NCI-H2107 treated with DMSO at 0.1 percent for 48 hours (cell line): ENCODE results near the gene SUPT5H.

Source experiments
- DNase-seq: peaks from one replicate; lab custom pipeline; 2025; ENCODE audit not compliant: unreplicated experiment; lab: John Stamatoyannopoulos, UW

SUPT5H gene

DNA sequence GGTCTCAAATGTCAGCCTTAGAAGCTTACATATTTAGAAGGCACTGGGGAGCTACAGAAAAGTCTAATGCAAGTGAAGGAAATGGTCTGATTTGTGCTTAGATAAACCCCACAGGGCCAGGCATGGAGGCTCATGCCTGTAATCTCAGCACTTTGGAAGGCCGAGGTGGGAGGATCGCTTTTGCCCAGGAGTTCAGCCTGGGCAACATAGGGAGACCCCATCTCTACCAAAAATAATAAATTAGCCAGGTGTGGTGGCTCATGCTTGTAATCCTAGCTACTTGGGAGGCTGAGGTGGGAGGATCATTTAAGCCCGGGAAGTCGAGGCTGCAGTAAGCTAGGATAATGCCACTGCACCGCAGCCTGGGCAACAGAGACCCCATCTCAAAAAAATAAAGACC lies 50.7 kb downstream of the SUPT5H start:
- DNase-seq = no peak

DNA sequence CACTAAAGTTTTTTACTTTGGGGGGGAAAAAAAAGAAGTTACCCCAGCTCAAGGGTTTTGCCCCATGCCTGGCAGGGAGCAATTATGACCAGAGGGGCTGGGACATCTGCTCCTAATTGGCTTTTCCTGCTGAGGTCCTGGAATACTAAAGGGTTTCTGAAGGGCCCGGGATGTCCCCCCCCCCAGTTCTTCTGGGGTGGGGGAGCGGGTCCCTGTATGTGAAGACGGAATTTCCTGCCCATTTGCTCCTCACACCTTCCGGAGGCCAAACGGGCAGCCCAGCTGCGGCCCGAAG lies 52.3 kb downstream of the SUPT5H start:
- no peak for DNase-seq

DNA sequence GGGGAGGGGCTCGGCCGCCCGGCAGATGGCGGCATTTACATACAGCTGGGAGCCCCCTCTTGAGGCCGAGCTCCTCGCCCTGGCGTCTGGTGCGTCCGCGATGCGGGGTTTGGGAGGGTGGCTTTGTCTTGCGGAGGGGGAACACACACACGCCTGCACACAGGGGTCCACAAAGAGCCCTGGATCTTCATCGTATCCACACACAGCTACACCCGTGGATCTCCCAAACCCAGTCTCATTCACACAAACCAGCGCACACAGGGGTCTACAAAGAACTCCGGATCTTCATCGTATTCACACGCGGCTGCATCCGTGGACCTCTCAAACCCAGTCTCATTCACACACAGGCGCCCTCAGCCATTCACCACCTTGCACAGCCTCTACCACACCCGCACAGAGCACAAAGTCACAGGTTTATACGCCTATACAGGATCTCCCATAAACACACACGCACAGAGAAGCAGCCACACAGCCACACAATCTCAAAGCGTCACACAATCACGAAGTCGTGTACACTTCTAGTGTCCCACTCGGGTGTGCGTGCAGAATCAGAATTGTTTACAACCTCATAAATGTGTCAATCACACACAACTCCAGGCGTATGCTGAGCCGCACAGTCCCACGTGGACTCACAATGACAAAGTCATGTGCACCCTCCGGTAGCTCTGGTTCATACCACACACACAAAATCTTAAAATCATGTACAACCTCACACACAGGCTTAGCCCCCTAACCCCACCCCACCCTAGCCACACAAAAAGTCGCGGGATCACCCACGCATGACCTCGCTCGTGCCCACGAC lies 52.8 kb downstream of the SUPT5H start:
- peak; percentile 82 for DNase-seq

DNA sequence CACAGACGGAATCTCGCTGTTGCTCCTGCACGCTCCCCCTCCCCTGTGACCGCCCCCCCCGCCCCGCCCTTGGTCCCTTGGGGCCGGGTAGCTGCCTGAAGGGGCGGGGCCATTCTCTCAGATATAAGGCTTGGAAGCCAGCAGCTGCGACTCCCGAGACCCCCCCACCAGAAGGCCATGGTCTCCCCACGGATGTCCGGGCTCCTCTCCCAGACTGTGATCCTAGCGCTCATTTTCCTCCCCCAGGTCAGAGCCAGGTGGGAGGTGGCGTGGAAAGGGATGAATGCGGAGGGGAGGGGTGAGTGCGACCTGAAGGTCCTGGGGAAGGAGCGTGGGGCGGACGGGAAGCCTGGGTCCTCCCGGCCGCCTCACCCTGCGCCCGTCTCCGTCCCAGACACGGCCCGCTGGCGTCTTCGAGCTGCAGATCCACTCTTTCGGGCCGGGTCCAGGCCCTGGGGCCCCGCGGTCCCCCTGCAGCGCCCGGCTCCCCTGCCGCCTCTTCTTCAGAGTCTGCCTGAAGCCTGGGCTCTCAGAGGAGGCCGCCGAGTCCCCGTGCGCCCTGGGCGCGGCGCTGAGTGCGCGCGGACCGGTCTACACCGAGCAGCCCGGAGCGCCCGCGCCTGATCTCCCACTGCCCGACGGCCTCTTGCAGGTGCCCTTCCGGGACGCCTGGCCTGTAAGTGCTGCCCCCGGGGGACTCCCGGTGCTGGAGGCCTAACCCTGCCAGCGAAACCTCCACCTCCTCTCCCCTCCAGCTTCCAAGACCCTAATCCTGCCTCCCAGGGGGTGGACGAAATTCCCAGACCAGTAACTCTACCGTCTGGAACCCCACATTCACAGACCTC lies 53.6 kb downstream of the SUPT5H start, which contains the start of gene DLL3:
Gene DLL3 (plus strand): TSS at position 150 of the 845 bp plus-strand sequence. CDS start 28 bp downstream, at position 178.
- peak; percentile 79 for DNase-seq

DNA sequence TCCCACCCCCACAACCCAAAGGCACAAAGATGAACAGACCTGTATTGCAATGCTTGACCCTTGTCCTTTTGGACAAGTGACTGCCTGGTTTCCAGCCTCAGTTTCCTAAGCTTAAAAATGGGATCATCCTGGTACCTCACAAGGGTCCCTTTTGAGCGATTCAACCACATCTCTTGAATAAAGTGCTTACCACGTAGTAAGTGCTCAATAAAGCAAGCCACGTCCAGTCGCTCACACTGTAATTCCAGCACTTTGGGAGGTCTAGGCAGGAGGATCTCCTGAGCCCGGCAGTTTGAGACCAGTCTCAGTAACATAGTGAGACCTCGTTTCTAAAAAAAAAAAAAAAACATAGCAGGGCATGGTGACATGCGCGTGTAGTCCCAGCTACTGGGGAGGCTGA lies 54.5 kb downstream of the SUPT5H start:
- DNase-seq = no peak

DNA sequence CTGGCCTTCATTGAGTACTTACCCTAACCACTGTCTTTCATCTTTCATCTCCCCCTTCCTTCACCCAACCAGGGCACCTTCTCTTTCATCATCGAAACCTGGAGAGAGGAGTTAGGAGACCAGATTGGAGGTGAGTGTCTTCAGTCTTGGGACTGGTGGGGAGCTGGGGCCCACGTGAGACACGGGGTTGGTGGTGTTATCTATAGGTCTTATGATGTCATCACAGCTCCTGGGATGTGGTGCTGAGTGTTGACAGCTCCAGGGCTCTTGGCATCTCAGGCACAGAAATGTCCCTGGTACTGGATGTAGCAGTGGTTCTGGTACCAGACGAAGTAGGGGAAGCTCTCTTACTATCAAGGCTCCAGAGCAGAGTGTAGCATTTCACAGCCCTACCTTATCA lies 55.2 kb downstream of the SUPT5H start:
- no peak for DNase-seq

DNA sequence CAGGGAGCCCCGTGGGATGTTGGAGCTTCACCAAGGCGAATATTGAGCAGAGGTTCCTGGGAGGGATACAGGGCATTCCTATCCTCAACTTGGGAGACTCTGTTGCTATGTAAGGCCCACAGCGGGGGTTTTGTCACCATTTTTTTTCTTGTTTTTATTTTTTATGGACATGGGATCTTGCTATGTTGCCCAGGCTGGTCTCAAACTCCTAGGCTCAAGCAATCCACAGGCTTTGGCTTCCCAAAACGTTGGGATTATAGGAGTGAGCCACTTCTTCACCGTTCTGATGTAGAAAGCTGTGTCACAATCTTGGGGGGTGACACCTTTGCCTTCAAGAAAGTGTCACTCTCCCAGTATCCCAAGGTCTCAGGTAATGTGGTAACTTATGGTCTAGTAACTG lies 56.0 kb downstream of the SUPT5H start:
- DNase-seq = no peak

DNA sequence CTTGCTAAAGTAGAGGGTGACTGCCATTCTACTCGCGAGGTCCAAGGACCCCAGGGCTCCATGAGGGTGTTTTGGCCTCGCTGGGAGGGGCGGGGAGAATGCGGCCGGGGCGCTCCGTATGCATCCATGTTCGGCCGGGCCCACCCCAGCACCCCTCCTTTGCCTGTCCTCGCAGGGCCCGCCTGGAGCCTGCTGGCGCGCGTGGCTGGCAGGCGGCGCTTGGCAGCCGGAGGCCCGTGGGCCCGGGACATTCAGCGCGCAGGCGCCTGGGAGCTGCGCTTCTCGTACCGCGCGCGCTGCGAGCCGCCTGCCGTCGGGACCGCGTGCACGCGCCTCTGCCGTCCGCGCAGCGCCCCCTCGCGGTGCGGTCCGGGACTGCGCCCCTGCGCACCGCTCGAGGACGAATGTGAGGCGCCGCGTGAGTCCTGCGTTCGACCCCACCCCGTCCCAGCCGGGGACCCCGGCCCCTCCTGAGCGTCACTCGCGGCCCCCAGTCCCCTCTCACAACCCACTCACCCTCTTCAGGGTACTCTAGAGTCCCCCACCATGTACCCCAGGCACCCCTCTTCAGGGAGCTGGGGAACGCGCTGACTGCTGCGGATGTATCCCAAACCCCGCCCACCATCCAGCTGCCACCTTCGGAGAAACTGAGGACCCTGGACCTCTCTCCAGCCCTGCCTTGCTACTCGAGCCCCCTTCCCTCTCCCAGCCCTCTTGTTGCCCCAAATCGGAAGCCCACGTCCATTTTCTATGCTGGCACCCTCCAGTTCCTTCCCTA lies 57.4 kb downstream of the SUPT5H start:
- no peak for DNase-seq

DNA sequence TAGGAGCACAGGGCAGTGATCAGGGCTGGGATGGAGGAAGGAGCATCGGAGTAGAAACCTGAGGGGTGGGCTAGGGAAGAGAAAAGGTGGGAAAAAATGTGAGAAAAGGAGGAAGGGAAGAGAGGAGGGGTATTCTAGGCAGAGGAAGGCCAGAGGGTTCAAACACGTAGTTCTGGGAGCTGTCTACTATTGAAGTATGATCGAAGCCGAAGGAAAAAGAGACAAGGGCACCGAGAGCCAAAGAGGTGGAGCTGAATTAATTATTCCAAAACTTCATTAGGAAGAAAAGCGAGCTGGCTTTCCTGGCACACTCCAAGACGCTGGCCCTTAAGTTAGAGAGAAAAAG lies 61.2 kb downstream of the SUPT5H start:
- DNase-seq = no peak

DNA sequence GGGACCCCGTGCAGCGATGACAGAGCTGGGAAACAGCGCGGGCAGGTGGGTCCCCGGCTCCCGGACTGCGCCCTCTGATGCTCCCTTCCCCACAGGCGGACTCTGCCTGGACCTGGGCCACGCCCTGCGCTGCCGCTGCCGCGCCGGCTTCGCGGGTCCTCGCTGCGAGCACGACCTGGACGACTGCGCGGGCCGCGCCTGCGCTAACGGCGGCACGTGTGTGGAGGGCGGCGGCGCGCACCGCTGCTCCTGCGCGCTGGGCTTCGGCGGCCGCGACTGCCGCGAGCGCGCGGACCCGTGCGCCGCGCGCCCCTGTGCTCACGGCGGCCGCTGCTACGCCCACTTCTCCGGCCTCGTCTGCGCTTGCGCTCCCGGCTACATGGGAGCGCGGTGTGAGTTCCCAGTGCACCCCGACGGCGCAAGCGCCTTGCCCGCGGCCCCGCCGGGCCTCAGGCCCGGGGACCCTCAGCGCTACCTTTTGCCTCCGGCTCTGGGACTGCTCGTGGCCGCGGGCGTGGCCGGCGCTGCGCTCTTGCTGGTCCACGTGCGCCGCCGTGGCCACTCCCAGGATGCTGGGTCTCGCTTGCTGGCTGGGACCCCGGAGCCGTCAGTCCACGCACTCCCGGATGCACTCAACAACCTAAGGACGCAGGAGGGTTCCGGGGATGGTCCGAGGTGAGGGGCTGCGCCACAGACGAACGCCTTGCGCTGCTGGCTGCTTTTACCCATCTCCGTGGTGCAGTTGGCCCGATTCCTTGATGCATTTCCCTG lies 61.7 kb downstream of the SUPT5H start:
- DNase-seq = no peak

DNA sequence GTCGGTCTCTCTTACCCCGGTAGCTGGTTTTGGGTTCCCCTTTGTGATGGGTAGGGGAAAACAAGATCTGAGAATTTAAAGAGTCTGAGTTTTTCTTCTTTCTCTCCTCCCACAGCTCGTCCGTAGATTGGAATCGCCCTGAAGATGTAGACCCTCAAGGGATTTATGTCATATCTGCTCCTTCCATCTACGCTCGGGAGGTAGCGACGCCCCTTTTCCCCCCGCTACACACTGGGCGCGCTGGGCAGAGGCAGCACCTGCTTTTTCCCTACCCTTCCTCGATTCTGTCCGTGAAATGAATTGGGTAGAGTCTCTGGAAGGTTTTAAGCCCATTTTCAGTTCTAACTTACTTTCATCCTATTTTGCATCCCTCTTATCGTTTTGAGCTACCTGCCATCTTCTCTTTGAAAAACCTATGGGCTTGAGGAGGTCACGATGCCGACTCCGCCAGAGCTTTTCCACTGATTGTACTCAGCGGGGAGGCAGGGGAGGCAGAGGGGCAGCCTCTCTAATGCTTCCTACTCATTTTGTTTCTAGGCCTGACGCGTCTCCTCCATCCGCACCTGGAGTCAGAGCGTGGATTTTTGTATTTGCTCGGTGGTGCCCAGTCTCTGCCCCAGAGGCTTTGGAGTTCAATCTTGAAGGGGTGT lies 62.5 kb downstream of the SUPT5H start:
- no peak for DNase-seq

DNA sequence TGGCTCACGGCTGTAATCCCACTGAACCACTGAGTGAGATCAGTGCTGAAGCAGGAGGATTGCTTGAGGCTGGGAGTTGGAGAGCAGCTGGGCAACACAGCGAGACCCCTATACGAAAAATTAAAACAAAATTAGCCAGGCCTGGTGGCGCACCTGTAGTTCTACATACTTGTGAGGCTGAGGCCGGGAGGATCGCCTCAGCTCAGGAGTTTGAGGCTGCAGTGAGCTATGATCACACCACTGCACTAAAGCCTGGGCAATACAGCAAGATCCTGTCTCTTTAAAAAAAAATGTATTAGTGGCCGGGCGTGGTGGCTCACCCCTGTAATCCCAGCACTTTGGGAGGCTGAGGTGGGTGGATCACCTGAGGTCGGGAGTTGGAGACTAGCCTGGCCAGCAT lies 63.2 kb downstream of the SUPT5H start:
- DNase-seq = no peak

DNA sequence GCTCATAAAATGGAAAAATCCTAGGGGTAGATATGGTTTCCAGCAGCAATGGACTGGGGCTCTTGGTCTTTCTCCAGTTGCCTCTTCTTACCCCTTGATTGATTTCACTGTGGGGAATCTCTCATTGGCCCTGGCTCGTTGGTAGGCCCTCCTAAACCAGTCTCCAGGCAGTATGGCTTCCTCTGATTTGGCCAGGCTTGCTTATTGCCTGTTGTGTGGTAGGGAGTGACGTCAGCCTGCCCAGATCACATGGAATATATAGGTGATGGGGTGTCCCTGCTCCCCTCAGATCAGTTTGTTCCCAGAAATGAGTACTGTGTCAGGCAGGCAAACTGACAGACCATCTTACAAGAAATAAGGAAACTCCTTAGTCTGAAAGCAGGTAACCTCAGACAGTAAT lies 63.9 kb downstream of the SUPT5H start:
- no peak for DNase-seq

DNA sequence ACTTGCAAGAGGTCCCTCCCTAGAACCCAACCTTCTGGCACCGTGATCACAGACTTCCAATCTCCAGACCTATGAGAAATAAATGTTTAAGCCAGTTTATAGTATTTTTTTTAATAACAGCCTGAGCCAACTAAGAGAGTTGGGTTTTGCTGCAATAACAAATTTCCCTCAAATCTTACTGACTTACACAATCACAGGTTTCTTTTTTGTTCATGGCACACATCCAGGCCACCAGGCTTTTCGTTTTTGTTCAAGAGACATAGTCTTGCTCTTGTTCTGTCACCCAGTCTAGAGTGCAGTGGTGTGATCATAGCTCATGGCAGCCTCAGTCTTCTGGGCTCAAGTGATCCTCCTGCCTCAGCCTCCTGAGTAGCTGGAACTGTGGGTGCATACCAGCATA lies 67.6 kb downstream of the SUPT5H start:
- no peak for DNase-seq

DNA sequence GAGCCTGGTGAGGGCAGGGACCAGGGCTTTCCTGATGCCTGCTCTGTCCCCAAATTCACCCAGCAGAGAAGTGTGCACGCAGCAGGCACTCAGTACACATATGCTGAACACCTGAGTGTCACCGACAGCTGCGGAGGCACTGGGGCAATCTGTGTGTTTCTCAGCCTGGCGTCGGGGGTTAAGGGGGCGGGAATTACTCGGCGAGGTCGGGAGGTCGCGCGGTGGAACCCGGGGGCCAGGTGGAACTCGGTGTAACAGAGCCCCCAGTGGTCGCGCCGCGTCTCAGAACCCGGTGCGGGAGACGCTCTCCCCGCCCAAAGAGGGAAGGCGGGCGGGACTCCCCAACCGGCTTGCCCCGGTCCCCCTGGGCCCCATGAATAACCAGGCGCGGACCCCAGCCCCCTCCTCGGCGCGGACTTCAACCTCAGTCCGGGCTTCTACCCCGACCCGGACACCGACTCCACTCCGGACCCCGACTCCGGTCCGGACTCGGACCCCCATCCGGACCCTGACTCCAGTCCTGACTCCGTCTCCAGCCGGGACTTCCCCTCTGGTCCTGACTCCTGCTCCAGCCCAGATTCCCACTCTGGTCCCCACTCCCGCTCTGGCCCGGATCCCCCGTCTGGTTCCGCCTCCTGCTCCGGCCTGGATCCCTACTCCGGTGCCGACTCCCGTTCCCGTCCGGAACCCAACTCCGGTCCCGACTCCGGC lies 69.6 kb downstream of the SUPT5H start, which contains the start of gene SELENOV:
Gene SELENOV (plus strand): TSS at position 300 of the 711 bp plus-strand sequence. CDS start 74 bp downstream, at position 374.
- DNase-seq = no peak

DNA sequence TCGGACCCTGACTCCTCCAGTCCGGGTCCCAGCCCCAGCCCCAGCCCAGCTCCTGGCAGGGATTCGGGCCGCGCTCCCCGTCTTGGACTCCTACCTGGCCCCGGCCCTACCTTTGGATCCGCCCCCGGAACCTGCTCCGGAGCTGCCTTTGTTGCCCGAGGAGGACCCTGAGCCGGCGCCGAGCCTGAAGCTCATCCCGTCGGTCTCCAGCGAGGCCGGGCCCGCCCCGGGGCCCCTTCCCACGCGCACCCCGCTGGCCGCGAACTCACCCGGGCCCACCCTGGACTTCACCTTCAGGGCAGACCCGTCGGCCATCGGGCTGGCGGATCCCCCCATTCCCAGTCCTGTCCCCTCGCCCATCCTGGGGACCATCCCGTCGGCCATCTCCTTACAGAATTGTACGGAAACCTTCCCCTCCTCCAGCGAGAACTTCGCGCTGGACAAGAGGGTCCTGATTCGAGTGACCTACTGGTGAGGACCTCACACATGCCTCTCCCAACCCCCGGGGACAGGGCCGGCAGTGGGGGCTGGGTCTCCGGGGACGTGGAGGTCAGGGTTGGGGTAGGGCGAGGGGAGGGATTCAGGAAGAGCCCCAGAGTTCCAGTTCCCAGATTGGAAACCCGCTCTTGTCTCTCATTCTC lies 70.3 kb downstream of the SUPT5H start:
- no peak for DNase-seq

DNA sequence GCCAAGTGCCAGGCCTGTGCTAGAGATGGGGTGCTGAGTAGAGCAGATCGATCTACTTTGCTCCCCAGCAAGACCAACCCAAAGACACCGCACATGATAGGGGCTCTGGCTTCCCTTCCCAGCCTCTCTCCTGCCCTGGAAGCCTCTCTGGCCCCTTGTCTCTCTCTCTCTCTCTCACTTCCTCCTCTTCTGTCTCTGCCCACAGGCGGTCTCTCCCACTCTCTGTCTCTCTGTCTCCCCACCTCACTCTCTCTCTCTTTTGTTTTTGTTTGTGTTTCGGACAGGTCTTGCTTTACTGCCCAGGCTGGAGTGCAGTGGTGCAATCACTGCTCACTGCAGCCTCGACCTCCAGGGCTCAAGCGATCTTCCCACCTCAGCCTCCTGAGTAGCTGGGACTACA lies 70.9 kb downstream of the SUPT5H start:
- no peak for DNase-seq

DNA sequence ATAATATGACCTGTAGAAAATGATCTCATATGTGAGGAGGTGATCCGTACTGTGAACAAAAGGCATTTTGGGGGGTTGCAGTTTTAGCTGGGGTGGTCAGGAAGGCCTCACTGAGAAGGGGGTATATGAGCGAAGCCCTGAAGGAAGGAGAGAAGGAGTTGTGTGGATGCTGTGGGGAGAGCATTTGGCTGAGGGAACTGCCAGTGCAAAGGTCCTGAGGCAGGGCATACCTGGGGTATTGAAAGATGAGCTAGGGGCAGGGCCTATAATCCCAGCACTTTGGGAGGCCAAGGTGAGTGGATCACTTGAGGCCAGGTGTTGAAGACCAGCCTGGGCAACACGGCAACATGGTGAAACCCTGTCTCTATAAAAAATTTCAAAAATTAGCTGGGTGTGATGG lies 72.0 kb downstream of the SUPT5H start:
- DNase-seq = no peak

DNA sequence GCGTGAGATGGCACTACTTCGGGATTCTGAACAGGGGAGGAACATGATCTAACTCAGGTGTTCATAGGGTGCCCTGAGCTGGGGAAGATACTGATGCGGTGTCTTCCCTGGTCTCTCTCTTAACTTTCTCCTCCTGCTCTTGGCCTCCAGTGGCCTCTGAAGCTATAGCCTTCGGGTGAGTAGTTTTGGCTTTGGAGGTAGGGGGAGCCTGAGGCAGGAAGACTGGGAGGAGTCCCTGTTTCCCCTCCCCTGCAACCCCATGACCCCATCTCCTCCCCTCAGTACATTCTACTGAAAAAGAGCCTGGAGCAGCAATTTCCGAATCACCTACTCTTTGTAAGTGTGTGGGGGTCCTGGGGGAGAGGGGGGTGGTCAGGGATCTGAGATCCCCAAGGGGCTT lies 73.1 kb downstream of the SUPT5H start:
- DNase-seq = no peak
